ENCODE measurements around the gene ITGA7. TPM values are rescaled to one million over a fixed set of nuclear protein-coding genes. Genes with fewer than 3 reads are reported as not detected.

ITGA7 gene
- total and polyA plus RNA-seq, 2 of the 8 experiments (the other 6 are each of a cell fraction or from before 2014, with no cell fraction given), result 57.6 to 86.1 TPM

DNA sequence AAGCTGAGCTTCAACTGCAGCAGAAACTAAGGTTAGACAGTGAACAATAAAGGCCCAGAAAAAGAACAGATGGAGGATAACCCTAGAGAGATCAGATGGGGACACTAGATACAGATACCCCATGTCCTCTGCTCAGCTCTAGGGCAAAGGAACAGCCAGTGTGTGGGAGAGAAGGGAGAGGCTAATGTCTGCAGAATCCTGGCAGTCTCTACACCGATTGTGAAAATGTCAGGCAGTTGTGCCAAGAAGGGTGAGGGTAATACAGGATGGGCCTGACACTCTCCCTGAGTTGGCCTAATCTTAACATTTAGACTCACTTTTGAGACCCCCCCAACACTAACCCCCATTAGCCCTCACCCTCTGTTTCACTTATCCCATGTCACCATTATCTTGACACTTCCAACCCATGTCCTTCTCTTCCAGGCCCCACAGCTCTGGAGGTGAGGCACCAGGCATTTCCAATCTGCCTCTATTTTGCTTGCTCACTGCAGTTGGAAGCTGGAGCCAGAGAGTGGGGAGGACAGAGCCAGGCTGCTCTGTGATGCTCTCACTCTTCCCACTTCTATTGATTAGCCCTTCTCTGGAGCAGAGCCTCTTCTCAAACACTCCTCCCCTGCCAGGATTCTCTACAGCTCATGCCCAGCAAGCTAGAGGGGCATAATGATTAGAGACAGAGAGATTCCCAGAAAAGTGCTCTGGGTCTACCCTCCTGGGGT is 5.2 kb upstream of the ITGA7 start:
- Histone ChIP-seq H3K79me2 (ENCODE audit: control insufficient read depth in 1 of 2, insufficient read depth in 2 of 2, low read length in 2 of 2) (peaks cover 0 to 9% of the 10 kb centered on the region in 2 experiments; a peak in 1 of 4 replicates), H3K56ac (replicated peaks; ENCODE audit: insufficient read length, low read depth, low read length) (no peak overlapping the region), H3K27ac (ENCODE audit: low read depth, low read length) (no peak overlapping the region), H2AK5ac (ENCODE audit: low read depth, low read length) (peak overlapping the region; percentile 47; the same call in 1 of the 2 replicates), H3K79me1 (ENCODE audit: low read depth, low read length) (peaks cover 5% of the 10 kb centered on the region), H3K14ac (ENCODE audit: insufficient read length) (no peak overlapping the region), H3K23me2 (ENCODE audit: low read depth, low read length) (peaks cover 16% of the 10 kb centered on the region), H2BK5ac (ENCODE audit: low read depth, low read length) (no peak overlapping the region), H3K4me1 (replicated peaks in 1 of 4; ENCODE audit: control insufficient read depth in 3 of 4, insufficient read depth in 4 of 4, low read length in 3 of 4) (peaks cover 6 to 24% (median 13%) of the 10 kb centered on the region in 4 experiments), H2AFZ (ENCODE audit: low read length) (no peak overlapping the region), H4K8ac (ENCODE audit: extremely low read depth, insufficient read depth, low read length) (no peak overlapping the region), H4K5ac (ENCODE audit: insufficient read length, low read depth, low read length) (no peak overlapping the region), H3K36me3 (ENCODE audit: control insufficient read depth in 2 of 4, insufficient read depth in 4 of 4, low read length in 3 of 4) (no peaks in the 10 kb centered on the region), H3K23ac (ENCODE audit: insufficient read length) (no peak overlapping the region), H3K18ac (ENCODE audit: extremely low read depth, low read length) (no peak overlapping the region), H2BK15ac (ENCODE audit: low read length) (0 out of 2 replicates have a peak overlapping the region, but pooled peaks have one; percentile 12), H4K91ac (replicated peaks; ENCODE audit: insufficient read length, low read length) (no peak overlapping the region), H3K4ac (replicated peaks; ENCODE audit: insufficient read length, low read depth, low read length) (no peak overlapping the region), H3K9me3 (ENCODE audit: insufficient read depth in 2 of 2, low read depth in 1 of 2, low read length in 1 of 2) (no peaks in the 10 kb centered on the region), H4K20me1 (replicated peaks in 1 of 2; ENCODE audit: control insufficient read depth in 1 of 2, insufficient read depth in 2 of 2, low read length in 2 of 2) (no peaks in the 10 kb centered on the region), H3K4me2 (ENCODE audit: insufficient read depth in 1 of 2, low read depth in 2 of 2, low read length in 2 of 2) (no peak overlapping the region), H3K4me3 (ENCODE audit: extremely low read depth in 1 of 4, insufficient read depth in 2 of 4, low read depth in 3 of 4, low read length in 4 of 4) (no peak overlapping the region), H2BK120ac (replicated peaks; ENCODE audit: low read depth, low read length) (no peak overlapping the region), H3K27me3 (replicated peaks in 1 of 4; ENCODE audit: control insufficient read depth in 3 of 4, extremely low read depth in 1 of 4, insufficient read depth in 3 of 4, low read length in 3 of 4) (no peaks in the 10 kb centered on the region; a peak in 3 of 7 replicates), H3K9ac (replicated peaks in 1 of 4; ENCODE audit: extremely low read depth in 1 of 4, low read depth in 3 of 4, low read length in 3 of 4) (no peak overlapping the region), H2BK20ac (ENCODE audit: low read length) (no peak overlapping the region), H2BK12ac (ENCODE audit: low read depth, low read length) (no peak overlapping the region)
- ChIA-PET CTCF (ENCODE audit: partially characterized antibody) (interaction anchor here (0.6 to 4.6 kb wide), 8 partner anchors 8 to 97 kb away, joined by 3 to 30 read pairs (median 4); a partner anchor contains a TSS), POLR2A (ENCODE audit: partially characterized antibody) (interaction anchor here (0.7 to 2.0 kb wide), 5 partner anchors 8 to 261 kb away, joined by 3 to 11 read pairs (median 3); partner anchors contain the start of genes CD63, RAB5B and RDH5)
- 92% methylated on average over 1 of the region's 1 CpG; no CpG with 5 or more reads in 1 of the 2 experiments for WGBS, 2 experiments (ENCODE audit: extremely low coverage in 1 of 2, insufficient coverage in 1 of 2, insufficient read length in 1 of 2, insufficient replicate concordance in 2 of 2, low coverage in 1 of 2, low lambda C conversion rate in 2 of 2, missing lambda C conversion rate in 1 of 2)
- no peak for FAIRE-seq
- no peak for DNase-seq (ENCODE audit: low read depth in 1 of 2, low spot score in 2 of 2)
- TF ChIP-seq RFX5 (IDR thresholded peaks at IDR 0.05; ENCODE audit: borderline replicate concordance, low read depth, low read length) (no peak), POU5F1 (IDR thresholded peaks at IDR 0.05; ENCODE audit: low read depth, low read length) (no peak), RAD21 (IDR thresholded peaks at IDR 0.05 in 1 of 2, conservative IDR thresholded peaks at IDR 0.05 in 1 of 2; ENCODE audit: low read depth in 2 of 2, low read length in 2 of 2) (no peak), MAFK (IDR thresholded peaks at IDR 0.05; ENCODE audit: low read depth, low read length) (no peak), TAF1 (IDR thresholded peaks at IDR 0.05; ENCODE audit: low read depth, low read length) (no peak), YY1 (IDR thresholded peaks at IDR 0.05; ENCODE audit: low read depth, low read length) (no peak), FOSL1 (IDR thresholded peaks at IDR 0.05; ENCODE audit: insufficient read depth, low read depth, low read length) (no peak), ASH2L (IDR thresholded peaks at IDR 0.05; ENCODE audit: low read length) (no peak)
